Measurements from ENCODE around the gene MNS1.

DNA sequence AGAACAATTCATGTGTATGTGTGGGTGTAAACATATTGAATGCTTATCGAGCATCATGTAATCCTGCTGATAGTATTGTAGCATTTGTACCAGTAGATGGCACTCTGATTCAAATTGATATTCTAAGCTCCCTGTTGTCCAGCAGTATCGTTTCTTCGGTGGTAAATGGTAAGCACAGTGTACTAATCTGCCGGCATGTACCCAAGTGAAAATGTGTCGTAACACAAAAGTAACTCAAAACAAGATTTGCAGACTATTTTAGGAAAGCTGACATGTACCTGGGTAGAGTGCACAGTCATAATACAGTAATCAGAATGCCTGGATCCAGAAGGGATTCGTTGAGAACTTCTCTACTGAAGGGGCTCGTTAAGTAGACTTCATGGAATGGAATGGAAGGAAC lies 31.7 kb upstream of the MNS1 start:
- TF ChIP-seq, protein P1, sequence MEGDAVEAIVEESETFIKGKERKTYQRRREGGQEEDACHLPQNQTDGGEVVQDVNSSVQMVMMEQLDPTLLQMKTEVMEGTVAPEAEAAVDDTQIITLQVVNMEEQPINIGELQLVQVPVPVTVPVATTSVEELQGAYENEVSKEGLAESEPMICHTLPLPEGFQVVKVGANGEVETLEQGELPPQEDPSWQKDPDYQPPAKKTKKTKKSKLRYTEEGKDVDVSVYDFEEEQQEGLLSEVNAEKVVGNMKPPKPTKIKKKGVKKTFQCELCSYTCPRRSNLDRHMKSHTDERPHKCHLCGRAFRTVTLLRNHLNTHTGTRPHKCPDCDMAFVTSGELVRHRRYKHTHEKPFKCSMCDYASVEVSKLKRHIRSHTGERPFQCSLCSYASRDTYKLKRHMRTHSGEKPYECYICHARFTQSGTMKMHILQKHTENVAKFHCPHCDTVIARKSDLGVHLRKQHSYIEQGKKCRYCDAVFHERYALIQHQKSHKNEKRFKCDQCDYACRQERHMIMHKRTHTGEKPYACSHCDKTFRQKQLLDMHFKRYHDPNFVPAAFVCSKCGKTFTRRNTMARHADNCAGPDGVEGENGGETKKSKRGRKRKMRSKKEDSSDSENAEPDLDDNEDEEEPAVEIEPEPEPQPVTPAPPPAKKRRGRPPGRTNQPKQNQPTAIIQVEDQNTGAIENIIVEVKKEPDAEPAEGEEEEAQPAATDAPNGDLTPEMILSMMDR (IDR thresholded peaks at IDR 0.05) = peak; percentile 58 to 85 (median 74)
- TF ChIP-seq EP300 (IDR thresholded peaks at IDR 0.05) (no peak), POLR2AphosphoS5 (IDR thresholded peaks at IDR 0.05) (peak; percentile 41), POLR2A (IDR thresholded peaks at IDR 0.05) (no peak)

Data from gastroesophageal sphincter (tissue), 3 donors.